Measurements from ENCODE around the gene AQP7.

AQP7 gene

GRCh38 chr9:33378121-33378795 is 24.1 kb downstream of the AQP7 start:
- no peaks in the 10 kb centered on the region for H4K20me1 ChIP-seq (ENCODE audit: low read depth, low read length)
- H3K27me3 ChIP-seq (ENCODE audit: low read length): no peaks in the 10 kb centered on the region
- no peak overlapping the region for H3K9ac ChIP-seq (ENCODE audit: low read length)
- H3K79me2 ChIP-seq (ENCODE audit: insufficient read depth, low read length): no peaks in the 10 kb centered on the region
- TF ChIP-seq EZH2phosphoT487 (conservative IDR thresholded peaks at IDR 0.05; ENCODE audit: low read length) (no peak), CTCF (IDR thresholded peaks at IDR 0.05; ENCODE audit: insufficient read depth, low read length, poor library complexity, severe bottlenecking) (no peak)
- no peaks in the 10 kb centered on the region for H3K36me3 ChIP-seq (ENCODE audit: low read length)
- no peak overlapping the region for H3K4me2 ChIP-seq (ENCODE audit: low read depth, low read length, poor library complexity, severe bottlenecking)
- H3K4me3 ChIP-seq (ENCODE audit: insufficient read depth, low read length, poor library complexity, severe bottlenecking): no peak overlapping the region
- H3K9me3 ChIP-seq (ENCODE audit: insufficient read depth, low read length): no peaks in the 10 kb centered on the region
- H3K9me2 ChIP-seq (replicated peaks; ENCODE audit: insufficient read depth, low read length): no peaks in the 10 kb centered on the region
- no peak overlapping the region for H3K27ac ChIP-seq (ENCODE audit: low read depth, low read length)
- H2AFZ ChIP-seq (ENCODE audit: low read depth, low read length, severe bottlenecking): no peak overlapping the region
- H3F3A ChIP-seq (ENCODE audit: insufficient read depth): no peaks in the 10 kb centered on the region

- Histone ChIP-seq H3K9me3 (ENCODE audit: insufficient read depth, low read length) (no peaks in the 10 kb centered on the region), H3K36me3 (ENCODE audit: low read length) (no peaks in the 10 kb centered on the region), H2AFZ (ENCODE audit: low read depth, low read length, severe bottlenecking) (no peak overlapping the region), H3K9me2 (replicated peaks; ENCODE audit: insufficient read depth, low read length) (no peaks in the 10 kb centered on the region), H3K4me3 (ENCODE audit: insufficient read depth, low read length, poor library complexity, severe bottlenecking) (no peak overlapping the region), H4K20me1 (ENCODE audit: low read depth, low read length) (no peaks in the 10 kb centered on the region), H3K4me2 (ENCODE audit: low read depth, low read length, poor library complexity, severe bottlenecking) (no peak overlapping the region), H3K27me3 (ENCODE audit: low read length) (no peaks in the 10 kb centered on the region), H3K9ac (ENCODE audit: low read length) (no peak overlapping the region), H3K27ac (ENCODE audit: low read depth, low read length) (no peak overlapping the region), H3K79me2 (ENCODE audit: insufficient read depth, low read length) (no peaks in the 10 kb centered on the region), H3F3A (ENCODE audit: insufficient read depth) (no peaks in the 10 kb centered on the region)
- TF ChIP-seq CTCF (IDR thresholded peaks at IDR 0.05; ENCODE audit: insufficient read depth, low read length, poor library complexity, severe bottlenecking) (no peak), EZH2phosphoT487 (conservative IDR thresholded peaks at IDR 0.05; ENCODE audit: low read length) (no peak)
Measured at GRCh38 chr9:33377089-33377715, 25.2 kb downstream of the AQP7 start.

- H3K9ac ChIP-seq (ENCODE audit: low read length): no peak overlapping the region
- H3K9me3 ChIP-seq (ENCODE audit: insufficient read depth, low read length): no peaks in the 10 kb centered on the region
- no peaks in the 10 kb centered on the region for H3F3A ChIP-seq (ENCODE audit: insufficient read depth)
- H3K36me3 ChIP-seq (ENCODE audit: low read length): no peaks in the 10 kb centered on the region
- H2AFZ ChIP-seq (ENCODE audit: low read depth, low read length, severe bottlenecking): no peak overlapping the region
- no peaks in the 10 kb centered on the region for H3K27me3 ChIP-seq (ENCODE audit: low read length)
- no peaks in the 10 kb centered on the region for H3K9me2 ChIP-seq (replicated peaks; ENCODE audit: insufficient read depth, low read length)
- no peaks in the 10 kb centered on the region for H4K20me1 ChIP-seq (ENCODE audit: low read depth, low read length)
- H3K79me2 ChIP-seq (ENCODE audit: insufficient read depth, low read length): no peaks in the 10 kb centered on the region
- no peak overlapping the region for H3K4me3 ChIP-seq (ENCODE audit: insufficient read depth, low read length, poor library complexity, severe bottlenecking)
- TF ChIP-seq EZH2phosphoT487 (conservative IDR thresholded peaks at IDR 0.05; ENCODE audit: low read length) (no peak), CTCF (IDR thresholded peaks at IDR 0.05; ENCODE audit: insufficient read depth, low read length, poor library complexity, severe bottlenecking) (no peak)
- no peak overlapping the region for H3K27ac ChIP-seq (ENCODE audit: low read depth, low read length)
- H3K4me2 ChIP-seq (ENCODE audit: low read depth, low read length, poor library complexity, severe bottlenecking): no peak overlapping the region
Measured at GRCh38 chr9:33375841-33376321, 26.5 kb downstream of the AQP7 start.

Measured in SU-DHL-6 (cell line).